ENCODE measurements around the gene YJEFN3.

GRCh38 chr19:19540064-19540714 lies 11.5 kb downstream of the YJEFN3 start:
- TF ChIP-seq CTCF (IDR thresholded peaks at IDR 0.05; ENCODE audit: low read depth, low read length) (no peak), POLR2A (IDR thresholded peaks at IDR 0.05; ENCODE audit: extremely low read depth, insufficient read length) (no peak), MYC (IDR thresholded peaks at IDR 0.05; ENCODE audit: low read depth, low read length) (no peak)
- TF ChIP-seq, protein P1, sequence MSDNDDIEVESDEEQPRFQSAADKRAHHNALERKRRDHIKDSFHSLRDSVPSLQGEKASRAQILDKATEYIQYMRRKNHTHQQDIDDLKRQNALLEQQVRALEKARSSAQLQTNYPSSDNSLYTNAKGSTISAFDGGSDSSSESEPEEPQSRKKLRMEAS (IDR thresholded peaks at IDR 0.05; ENCODE audit: low read depth, low read length) = no peak

All from NB4 (cell line).